ENCODE data around the gene CREB3L2. TPM values are rescaled to one million over a fixed set of nuclear protein-coding genes. Genes with fewer than 3 reads are reported as not detected.
"Not testable (repeated sequence)": the region's sequence is repeated elsewhere in the genome, so short reads cannot be mapped to it uniquely, and the experiment has no call there.

Gene CREB3L2, protein sequence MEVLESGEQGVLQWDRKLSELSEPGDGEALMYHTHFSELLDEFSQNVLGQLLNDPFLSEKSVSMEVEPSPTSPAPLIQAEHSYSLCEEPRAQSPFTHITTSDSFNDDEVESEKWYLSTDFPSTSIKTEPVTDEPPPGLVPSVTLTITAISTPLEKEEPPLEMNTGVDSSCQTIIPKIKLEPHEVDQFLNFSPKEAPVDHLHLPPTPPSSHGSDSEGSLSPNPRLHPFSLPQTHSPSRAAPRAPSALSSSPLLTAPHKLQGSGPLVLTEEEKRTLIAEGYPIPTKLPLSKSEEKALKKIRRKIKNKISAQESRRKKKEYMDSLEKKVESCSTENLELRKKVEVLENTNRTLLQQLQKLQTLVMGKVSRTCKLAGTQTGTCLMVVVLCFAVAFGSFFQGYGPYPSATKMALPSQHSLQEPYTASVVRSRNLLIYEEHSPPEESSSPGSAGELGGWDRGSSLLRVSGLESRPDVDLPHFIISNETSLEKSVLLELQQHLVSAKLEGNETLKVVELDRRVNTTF
- total RNA-seq (10 to 100 TPM; 39.3 to 41.3 TPM), polyA plus RNA-seq (10 to 100 TPM in 1 of 2 donors, 1 to 10 TPM in 1; 6.8 to 17.4 TPM)

DNA sequence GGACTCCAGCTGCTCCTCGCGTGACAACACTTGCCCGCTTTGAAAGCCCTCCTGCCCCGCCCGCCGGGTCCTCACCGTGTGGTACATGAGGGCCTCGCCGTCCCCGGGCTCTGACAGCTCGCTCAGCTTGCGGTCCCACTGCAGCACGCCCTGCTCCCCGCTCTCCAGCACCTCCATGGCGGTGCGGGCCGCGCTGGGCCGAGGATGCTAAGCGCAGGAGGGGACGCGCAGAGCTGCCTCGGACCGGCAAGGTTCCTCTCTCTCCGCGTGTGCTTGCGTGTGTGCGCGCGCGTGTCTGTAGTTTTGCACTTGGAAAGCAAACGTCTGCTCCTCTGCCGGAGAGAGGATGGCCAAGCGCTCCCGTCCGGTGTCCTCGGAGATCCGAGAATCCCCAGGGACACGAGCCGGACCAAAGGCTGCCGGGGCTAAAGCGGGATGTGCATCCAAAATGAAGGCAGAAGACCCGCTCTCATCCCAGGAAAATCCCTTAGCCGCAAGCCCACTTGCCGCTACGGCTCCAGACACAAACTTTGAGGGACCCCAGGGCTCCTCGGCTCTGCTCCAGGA, at the start of gene CREB3L2:
Gene CREB3L2, minus strand, starts transcription at position 558 of the 567 bp plus-strand sequence. Its CDS starts 381 bp downstream, at position 177.
- ChIA-PET CTCF (ENCODE audit: partially characterized antibody) (interaction anchor here (0.7 to 14.9 kb wide), 18 partner anchors 7 to 737 kb away, joined by 3 to 594 read pairs (median 6); no protein-coding TSS in a partner anchor), POLR2A (ENCODE audit: partially characterized antibody) (interaction anchor here (0.8 to 4.4 kb wide), 7 partner anchors 9 to 107 kb away, joined by 3 to 28 read pairs (median 4); no protein-coding TSS in a partner anchor)
- Histone ChIP-seq H3K4me1 (ENCODE audit: insufficient read depth, low read length) (peaks cover 41% of the 10 kb centered on the region), H3K9me3 (ENCODE audit: control insufficient read depth in 1 of 2, low read length in 2 of 2) (no peaks in the 10 kb centered on the region), H3K4me3 (ENCODE audit: low read length in 2 of 2) (peak within 1 kb of the TSS; percentile 86 to 99), H3K27ac (ENCODE audit: low read depth, low read length) (peak within 1 kb of the TSS; percentile 87), H3K36me3 (ENCODE audit: insufficient read depth, low read length) (no peaks in the 10 kb centered on the region), H3K27me3 (ENCODE audit: insufficient read depth, low read length) (no peaks in the 10 kb centered on the region)
- no peaks in the 10 kb centered on the region for H3K27me3 Mint-ChIP-seq
- intact Hi-C loops (cut with micrococcal nuclease) = loop anchor here (1.0 to 2.0 kb wide), 5 partner anchors 67 to 1103 kb away; partner anchors contain the start of gene TRIM24
- H3K36me3 Mint-ChIP-seq = peaks cover 8 to 9% of the 10 kb centered on the region in 2 donors
- no peaks in the 10 kb centered on the region for H3K9me3 Mint-ChIP-seq
- peak within 1 kb of the TSS; percentile 81 to 98 (median 92) for H3K27ac Mint-ChIP-seq
- peaks cover 30 to 57% (median 41%) of the 10 kb centered on the region in 4 donors for H3K4me1 Mint-ChIP-seq
- H3K4me3 Mint-ChIP-seq = peak within 1 kb of the TSS; percentile 93 to 98 (median 95)
- peak in 4 of 5 donors; percentile 61 to 81 (median 70) for DNase-seq

DNA sequence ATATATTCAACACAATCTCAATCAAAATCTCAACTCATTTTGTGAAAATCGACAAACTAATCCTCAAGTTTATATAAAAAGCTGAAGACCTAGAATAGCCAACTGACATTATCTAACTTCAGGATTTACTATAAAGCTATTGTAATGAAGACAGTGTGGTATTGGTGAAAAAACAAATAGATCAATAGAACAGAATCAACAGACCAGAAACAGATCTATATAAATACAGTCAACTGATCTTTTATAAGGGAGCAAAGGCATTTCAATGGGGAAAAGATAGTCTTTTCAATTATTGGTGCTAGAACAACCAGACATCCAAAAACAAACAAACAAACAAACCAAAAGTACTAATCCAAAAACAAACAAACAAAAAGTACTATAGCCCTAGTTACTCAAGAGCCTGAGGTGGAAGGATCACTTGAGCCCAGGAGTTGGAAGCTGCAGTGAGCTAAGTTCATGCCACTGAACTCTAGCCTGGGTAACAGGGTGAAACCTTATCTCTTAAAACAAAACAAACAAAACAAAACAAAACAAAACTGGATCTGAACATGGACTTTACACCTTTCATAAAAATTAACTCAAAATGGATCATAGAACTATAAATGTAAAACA, 47.7 kb upstream of the CREB3L2 start:
- Mint-ChIP-seq H3K9me3 (peaks cover 0 to 11% (median 2%) of the 10 kb centered on the region in 8 donors), H3K27ac (no peak overlapping the region), H3K4me3 (no peak overlapping the region), H3K36me3 (no peaks in the 10 kb centered on the region), H3K27me3 (peaks cover 11 to 14% of the 10 kb centered on the region in 2 donors), H3K4me1 (no peaks in the 10 kb centered on the region)
- Histone ChIP-seq H3K27ac (ENCODE audit: low read depth, low read length) (no peak overlapping the region), H3K4me3 (ENCODE audit: low read length in 2 of 2) (no peak overlapping the region), H3K9me3 (ENCODE audit: control insufficient read depth in 1 of 2, low read length in 2 of 2) (no peaks in the 10 kb centered on the region), H3K4me1 (ENCODE audit: insufficient read depth, low read length) (no peaks in the 10 kb centered on the region), H3K27me3 (ENCODE audit: insufficient read depth, low read length) (no peaks in the 10 kb centered on the region), H3K36me3 (ENCODE audit: insufficient read depth, low read length) (no peaks in the 10 kb centered on the region)
- intact Hi-C loops (cut with micrococcal nuclease) = no loop called here
- no peak for DNase-seq
- CTCF ChIA-PET (ENCODE audit: partially characterized antibody) = no interaction called here
- POLR2A ChIA-PET (ENCODE audit: partially characterized antibody) = no interaction called here

DNA sequence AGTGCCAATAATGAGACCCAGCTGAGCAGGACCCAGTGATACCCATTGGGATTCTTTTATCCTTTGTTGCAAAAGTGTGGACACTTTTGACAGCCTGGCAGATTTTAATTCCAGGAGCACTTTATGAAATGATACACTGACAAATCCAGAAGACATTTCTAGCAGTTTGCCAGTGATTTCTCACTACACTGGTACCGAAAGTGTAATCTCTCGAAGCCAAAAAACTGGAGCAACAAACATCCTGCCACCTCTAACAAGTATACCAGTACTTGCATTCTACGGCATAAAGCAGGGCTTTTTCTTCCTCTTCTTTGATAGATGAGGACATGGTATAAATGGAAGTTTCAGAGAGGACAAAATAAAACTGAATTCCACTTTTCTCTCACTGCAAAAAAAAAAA, 46.0 kb upstream of the CREB3L2 start:
- H3K27me3 ChIP-seq (ENCODE audit: insufficient read depth, low read length) = no peaks in the 10 kb centered on the region
- no peak overlapping the region for H3K4me3 Mint-ChIP-seq
- no peaks in the 10 kb centered on the region for H3K36me3 Mint-ChIP-seq
- ChIA-PET CTCF (ENCODE audit: partially characterized antibody) (no interaction called here), POLR2A (ENCODE audit: partially characterized antibody) (no interaction called here)
- peaks cover 10 to 12% of the 10 kb centered on the region in 2 donors for H3K27me3 Mint-ChIP-seq
- no peak overlapping the region for H3K4me3 ChIP-seq (ENCODE audit: low read length in 2 of 2)
- peaks cover 0 to 11% (median 2%) of the 10 kb centered on the region in 8 donors for H3K9me3 Mint-ChIP-seq
- no peaks in the 10 kb centered on the region for H3K4me1 Mint-ChIP-seq
- H3K27ac ChIP-seq (ENCODE audit: low read depth, low read length) = no peak overlapping the region
- no peaks in the 10 kb centered on the region for H3K9me3 ChIP-seq (ENCODE audit: control insufficient read depth in 1 of 2, low read length in 2 of 2)
- no peaks in the 10 kb centered on the region for H3K36me3 ChIP-seq (ENCODE audit: insufficient read depth, low read length)
- intact Hi-C loops (cut with micrococcal nuclease) = no loop called here
- no peak for DNase-seq
- H3K4me1 ChIP-seq (ENCODE audit: insufficient read depth, low read length) = no peaks in the 10 kb centered on the region
- no peak overlapping the region for H3K27ac Mint-ChIP-seq

DNA sequence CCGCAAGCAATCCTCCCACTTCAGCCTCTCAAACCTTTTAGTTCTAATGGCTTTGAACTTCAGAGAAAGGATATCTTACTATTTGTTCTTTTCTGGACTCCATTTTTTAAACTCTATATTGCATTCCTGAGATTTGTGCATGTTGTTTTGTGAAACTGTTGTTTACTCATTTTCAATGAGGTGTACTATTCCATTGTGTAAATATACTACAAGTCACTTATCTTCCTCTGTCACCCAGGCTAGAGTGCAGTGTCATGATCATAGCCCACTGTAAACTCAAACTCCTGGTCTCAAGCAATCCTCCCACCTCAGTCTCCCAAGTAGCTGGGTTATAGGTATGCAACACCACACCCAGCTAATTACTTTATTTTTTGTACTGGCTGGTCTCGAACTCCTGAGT, 43.0 kb upstream of the CREB3L2 start:
- H3K36me3 ChIP-seq (ENCODE audit: insufficient read depth, low read length) = no peaks in the 10 kb centered on the region
- H3K27me3 ChIP-seq (ENCODE audit: insufficient read depth, low read length) = no peaks in the 10 kb centered on the region
- CTCF ChIA-PET (ENCODE audit: partially characterized antibody) = no interaction called here
- POLR2A ChIA-PET (ENCODE audit: partially characterized antibody) = no interaction called here
- DNase-seq = no peak
- peaks cover 0 to 12% (median 7%) of the 10 kb centered on the region in 8 donors for H3K9me3 Mint-ChIP-seq
- no peaks in the 10 kb centered on the region for H3K4me1 ChIP-seq (ENCODE audit: insufficient read depth, low read length)
- H3K9me3 ChIP-seq (ENCODE audit: control insufficient read depth in 1 of 2, low read length in 2 of 2) = no peaks in the 10 kb centered on the region
- H3K4me1 Mint-ChIP-seq = no peaks in the 10 kb centered on the region
- no peak overlapping the region for H3K27ac ChIP-seq (ENCODE audit: low read depth, low read length)
- no peaks in the 10 kb centered on the region for H3K36me3 Mint-ChIP-seq
- intact Hi-C loops (cut with micrococcal nuclease) = no loop called here
- no peak overlapping the region for H3K27ac Mint-ChIP-seq
- no peak overlapping the region for H3K4me3 ChIP-seq (ENCODE audit: low read length in 2 of 2)
- no peak overlapping the region for H3K4me3 Mint-ChIP-seq
- H3K27me3 Mint-ChIP-seq = peaks cover 8 to 16% of the 10 kb centered on the region in 2 donors

DNA sequence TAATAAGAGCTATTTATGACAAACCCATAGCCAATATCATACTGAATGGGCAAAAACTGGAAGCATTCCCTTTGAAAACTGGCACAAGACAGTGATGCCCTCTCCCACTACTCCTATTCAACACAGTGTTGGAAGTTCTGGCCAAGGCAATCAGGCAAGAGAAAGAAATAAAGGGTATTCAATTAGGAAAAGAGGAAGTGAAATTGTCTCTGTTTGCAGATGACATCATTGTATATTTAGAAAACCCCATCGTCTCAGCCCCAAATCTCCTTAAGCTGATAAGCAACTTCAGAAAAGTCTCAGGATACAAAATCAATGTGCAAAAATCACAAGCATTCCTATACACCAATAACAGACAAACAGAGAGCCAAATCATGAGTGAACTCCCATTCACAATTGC, 38.2 kb upstream of the CREB3L2 start:
- H3K4me1 ChIP-seq (ENCODE audit: insufficient read depth, low read length); H3K27me3 ChIP-seq (ENCODE audit: insufficient read depth, low read length); H3K9me3 ChIP-seq (ENCODE audit: control insufficient read depth in 1 of 2, low read length in 2 of 2); H3K4me3 Mint-ChIP-seq; H3K36me3 ChIP-seq (ENCODE audit: insufficient read depth, low read length); H3K4me1 Mint-ChIP-seq; H3K27ac Mint-ChIP-seq; intact Hi-C loops (cut with micrococcal nuclease); H3K36me3 Mint-ChIP-seq; CTCF ChIA-PET (ENCODE audit: partially characterized antibody); POLR2A ChIA-PET (ENCODE audit: partially characterized antibody); H3K4me3 ChIP-seq (ENCODE audit: low read length in 2 of 2); H3K27ac ChIP-seq (ENCODE audit: low read depth, low read length); DNase-seq: not testable (repeated sequence)
- Mint-ChIP-seq H3K27me3 (peaks cover 16 to 21% of the 10 kb centered on the region in 2 donors), H3K9me3 (peaks cover 0 to 20% (median 18%) of the 10 kb centered on the region in 8 donors)

DNA sequence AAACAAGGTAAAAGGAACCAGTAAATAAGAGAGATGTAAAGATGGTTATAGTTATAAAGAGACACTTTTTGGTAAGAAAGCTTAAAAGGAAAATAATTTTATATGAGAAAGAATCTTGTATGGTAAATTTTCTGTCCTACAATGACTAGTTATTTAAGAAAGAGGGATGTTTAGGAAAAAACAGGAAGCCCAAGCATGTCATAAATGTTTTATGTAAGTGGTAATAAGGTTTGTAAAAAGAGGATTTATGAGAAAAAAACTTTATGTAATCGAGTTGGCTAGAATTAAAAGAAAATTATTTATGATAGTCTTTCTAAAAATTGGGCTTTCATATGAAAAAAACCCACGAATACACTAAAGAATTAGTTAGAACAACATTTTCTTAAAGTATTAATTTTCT, 34.2 kb upstream of the CREB3L2 start:
- H3K9me3 ChIP-seq (ENCODE audit: control insufficient read depth in 1 of 2, low read length in 2 of 2) = no peaks in the 10 kb centered on the region
- H3K4me3 ChIP-seq (ENCODE audit: low read length in 2 of 2) = no peak overlapping the region
- Mint-ChIP-seq H3K27me3 (peaks cover 16% of the 10 kb centered on the region in 2 donors), H3K4me1 (peaks cover 0 to 5% (median 0%) of the 10 kb centered on the region in 4 donors), H3K36me3 (peaks cover 3 to 4% of the 10 kb centered on the region in 2 donors), H3K27ac (no peak overlapping the region), H3K4me3 (no peak overlapping the region), H3K9me3 (peaks cover 0 to 22% (median 18%) of the 10 kb centered on the region in 8 donors)
- CTCF ChIA-PET (ENCODE audit: partially characterized antibody) = no interaction called here
- no peak overlapping the region for H3K27ac ChIP-seq (ENCODE audit: low read depth, low read length)
- DNase-seq = no peak
- no peaks in the 10 kb centered on the region for H3K4me1 ChIP-seq (ENCODE audit: insufficient read depth, low read length)
- H3K36me3 ChIP-seq (ENCODE audit: insufficient read depth, low read length) = no peaks in the 10 kb centered on the region
- no peaks in the 10 kb centered on the region for H3K27me3 ChIP-seq (ENCODE audit: insufficient read depth, low read length)
- intact Hi-C loops (cut with micrococcal nuclease) = no loop called here
- POLR2A ChIA-PET (ENCODE audit: partially characterized antibody) = no interaction called here

DNA sequence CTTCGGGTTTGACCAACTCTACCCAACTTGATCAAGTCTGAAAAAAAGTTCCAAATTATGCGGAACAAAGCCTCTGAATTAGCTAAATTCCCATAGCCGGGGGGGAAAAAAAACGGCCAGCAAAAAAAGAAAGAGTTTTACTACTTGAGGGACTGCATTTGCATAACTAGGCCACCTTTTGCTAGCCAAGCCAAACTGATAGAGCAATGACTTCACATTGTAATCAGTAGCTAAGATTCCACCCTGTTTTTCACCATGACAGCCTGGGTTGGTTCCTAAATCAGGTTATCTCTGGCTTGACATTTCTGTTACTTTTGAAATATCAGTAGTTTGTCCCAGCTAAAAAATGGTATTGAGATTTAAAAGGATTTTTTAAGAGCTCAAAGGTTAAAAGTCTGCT, 31.4 kb upstream of the CREB3L2 start:
- Histone ChIP-seq H3K27ac (ENCODE audit: low read depth, low read length) (no peak overlapping the region), H3K27me3 (ENCODE audit: insufficient read depth, low read length) (no peaks in the 10 kb centered on the region), H3K4me3 (ENCODE audit: low read length in 2 of 2) (no peak overlapping the region), H3K9me3 (ENCODE audit: control insufficient read depth in 1 of 2, low read length in 2 of 2) (no peaks in the 10 kb centered on the region), H3K4me1 (ENCODE audit: insufficient read depth, low read length) (no peaks in the 10 kb centered on the region), H3K36me3 (ENCODE audit: insufficient read depth, low read length) (no peaks in the 10 kb centered on the region)
- no peak overlapping the region for H3K27ac Mint-ChIP-seq
- CTCF ChIA-PET (ENCODE audit: partially characterized antibody) = no interaction called here
- H3K4me1 Mint-ChIP-seq = no peaks in the 10 kb centered on the region
- peaks cover 0 to 15% (median 7%) of the 10 kb centered on the region in 8 donors for H3K9me3 Mint-ChIP-seq
- H3K4me3 Mint-ChIP-seq = no peak overlapping the region
- DNase-seq = no peak
- H3K36me3 Mint-ChIP-seq = peaks cover 3 to 4% of the 10 kb centered on the region in 2 donors
- POLR2A ChIA-PET (ENCODE audit: partially characterized antibody) = interaction anchor here (1.2 kb wide), 1 partner anchor 9 kb away, joined by 4 read pairs; no protein-coding TSS in a partner anchor
- H3K27me3 Mint-ChIP-seq = peaks cover 3 to 6% of the 10 kb centered on the region in 2 donors
- intact Hi-C loops (cut with micrococcal nuclease) = no loop called here
